GM12872 (cell line): ENCODE measurements around the gene QRICH1.

Experiments
- CTCF ChIP-seq: IDR thresholded peaks from 3 replicates; pipeline ENCODE4 v1.5.1; 2011; ENCODE audit warnings: low read depth, mild to moderate bottlenecking, low read length, moderate library complexity; ENCODE audit not compliant: insufficient read depth

QRICH1 gene

DNA sequence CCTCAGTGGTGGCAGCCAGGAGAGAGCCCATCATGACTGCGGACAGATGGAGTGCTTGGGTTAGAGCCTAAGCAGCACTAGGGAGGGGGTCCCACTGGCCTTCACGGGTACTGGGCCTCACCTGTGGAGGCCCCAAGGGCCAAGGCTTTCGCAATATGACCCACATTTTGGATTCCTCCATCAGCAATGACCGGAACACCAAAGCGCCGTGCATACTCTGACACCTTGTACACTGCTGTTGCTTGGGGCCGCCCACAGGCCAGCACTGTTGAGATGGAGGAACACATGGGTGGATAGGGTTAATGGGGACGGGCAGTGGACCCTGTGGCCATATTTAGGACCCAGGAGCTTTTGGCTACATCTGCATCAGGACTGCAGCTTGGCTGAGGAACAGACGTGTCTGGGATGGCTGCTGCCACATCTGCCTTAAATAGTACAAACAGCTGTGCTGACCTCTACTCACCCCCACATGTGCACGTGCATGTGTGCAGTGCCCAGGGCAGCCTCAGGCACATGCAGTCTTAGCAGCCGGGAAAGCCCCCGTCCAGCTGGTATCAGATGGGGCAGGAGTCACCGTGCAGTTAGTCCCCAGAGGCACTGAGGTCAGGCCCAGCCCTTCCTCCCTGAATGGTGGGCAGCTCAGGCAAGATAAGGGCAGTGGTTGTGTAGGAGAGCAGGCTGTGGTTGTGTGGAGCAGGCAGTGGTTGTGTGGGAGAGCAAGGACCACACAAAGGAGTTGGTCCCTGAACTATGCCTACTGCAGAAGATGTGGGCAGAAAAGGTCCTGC, 68.7 kb downstream of the QRICH1 start:
- TF ChIP-seq CTCF = no peak

GRCh38 chr3:49024449-49024848, 69.4 kb downstream of the QRICH1 start:
- TF ChIP-seq CTCF = no peak

DNA sequence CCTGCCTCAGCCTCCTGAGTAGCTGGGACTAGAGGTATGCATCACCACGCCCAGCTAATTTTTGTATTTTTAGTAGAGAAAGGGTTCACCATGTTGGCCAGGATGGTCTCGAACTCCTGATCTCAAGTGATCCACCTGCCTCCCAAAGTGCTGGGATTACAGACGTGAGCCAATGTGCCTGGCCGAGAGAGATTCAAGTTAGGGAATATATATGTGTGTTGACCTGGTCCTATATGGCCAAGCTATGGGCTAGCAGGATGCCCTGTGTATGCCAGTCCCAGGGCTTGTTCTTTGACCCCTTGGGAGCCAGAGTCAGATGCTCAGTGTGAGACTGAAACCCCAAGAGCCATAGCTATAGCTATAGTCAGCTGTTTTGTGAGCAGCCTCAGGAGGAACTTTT, 70.1 kb downstream of the QRICH1 start:
- no peak for TF ChIP-seq CTCF

DNA sequence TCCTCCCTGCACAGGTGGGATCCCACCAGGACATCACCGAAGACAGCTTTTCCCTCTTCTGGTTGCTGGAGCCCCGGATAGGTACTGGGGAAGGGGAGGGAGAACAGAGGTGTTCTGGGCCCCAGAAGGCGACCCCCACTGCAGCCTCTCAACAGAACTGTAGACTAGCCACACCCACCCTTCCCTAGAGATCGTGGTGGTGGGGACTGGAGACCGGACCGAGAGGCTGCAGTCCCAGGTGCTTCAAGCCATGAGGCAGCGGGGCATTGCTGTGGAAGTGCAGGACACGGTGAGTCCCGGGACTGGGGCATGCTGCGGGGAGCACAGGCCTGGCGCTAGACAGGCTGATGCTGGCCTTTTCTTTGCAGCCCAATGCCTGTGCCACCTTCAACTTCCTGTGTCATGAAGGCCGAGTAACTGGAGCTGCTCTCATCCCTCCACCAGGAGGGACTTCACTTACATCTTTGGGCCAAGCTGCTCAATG, 71.1 kb downstream of the QRICH1 start:
- no peak for TF ChIP-seq CTCF

GRCh38 chr3:49021813-49022687, 71.8 kb downstream of the QRICH1 start, which contains the start of gene NDUFAF3:
TSS of gene NDUFAF3 (plus strand) at chr3:49022121. CDS start at chr3:49022145, 24 bp downstream.
- TF ChIP-seq CTCF = peak; percentile 94

DNA sequence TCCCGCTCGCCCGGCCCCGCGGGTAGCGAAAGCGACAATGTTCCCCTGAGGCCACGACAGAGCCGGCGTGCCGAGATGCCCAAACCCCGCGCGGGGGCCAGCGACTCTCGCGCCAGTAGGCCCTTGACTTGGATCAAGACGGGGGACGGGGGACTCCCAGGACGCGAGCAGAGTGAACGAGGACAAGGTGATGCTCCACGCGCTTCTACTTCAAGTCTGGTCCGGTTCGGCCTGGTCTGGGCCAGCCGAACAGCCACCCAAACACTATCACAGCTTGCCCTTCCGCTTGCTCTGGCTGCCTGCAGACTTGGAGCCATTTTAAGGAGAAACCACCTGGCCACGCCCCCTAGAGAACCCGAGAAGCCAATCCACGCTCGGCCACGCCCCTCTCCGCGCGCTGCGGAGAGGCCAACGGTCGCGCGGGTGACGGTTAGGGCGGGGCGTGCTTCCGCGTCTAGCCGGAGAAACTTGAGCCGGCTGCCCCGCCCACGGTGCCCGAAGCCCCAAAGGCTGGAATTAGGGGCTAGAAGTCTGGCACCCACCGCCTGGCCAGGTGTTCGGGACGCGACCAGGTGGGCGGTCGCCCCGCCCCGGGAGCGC, 72.6 kb downstream of the QRICH1 start:
- TF ChIP-seq CTCF = no peak
